Stimulated activated CD8-positive, alpha-beta memory T cell treated with anti-CD3 and anti-CD28 coated beads, Interleukin-4, amount 100 ng/mL, for 4 hours (primary cell): ENCODE results near the gene EIF3B.
"Not testable (repeated sequence)": the region's sequence is repeated elsewhere in the genome, so short reads cannot be mapped to it uniquely, and the experiment has no call there.

ENCODE experiments used
- DNase-seq, 2 donors: peaks; one replicate each; pipeline ENCODE4 v3.0.0-alpha.2; 2020; ENCODE audit warnings: low read depth in 2 of 2, low spot score in 1 of 2

The EIF3B gene

DNA sequence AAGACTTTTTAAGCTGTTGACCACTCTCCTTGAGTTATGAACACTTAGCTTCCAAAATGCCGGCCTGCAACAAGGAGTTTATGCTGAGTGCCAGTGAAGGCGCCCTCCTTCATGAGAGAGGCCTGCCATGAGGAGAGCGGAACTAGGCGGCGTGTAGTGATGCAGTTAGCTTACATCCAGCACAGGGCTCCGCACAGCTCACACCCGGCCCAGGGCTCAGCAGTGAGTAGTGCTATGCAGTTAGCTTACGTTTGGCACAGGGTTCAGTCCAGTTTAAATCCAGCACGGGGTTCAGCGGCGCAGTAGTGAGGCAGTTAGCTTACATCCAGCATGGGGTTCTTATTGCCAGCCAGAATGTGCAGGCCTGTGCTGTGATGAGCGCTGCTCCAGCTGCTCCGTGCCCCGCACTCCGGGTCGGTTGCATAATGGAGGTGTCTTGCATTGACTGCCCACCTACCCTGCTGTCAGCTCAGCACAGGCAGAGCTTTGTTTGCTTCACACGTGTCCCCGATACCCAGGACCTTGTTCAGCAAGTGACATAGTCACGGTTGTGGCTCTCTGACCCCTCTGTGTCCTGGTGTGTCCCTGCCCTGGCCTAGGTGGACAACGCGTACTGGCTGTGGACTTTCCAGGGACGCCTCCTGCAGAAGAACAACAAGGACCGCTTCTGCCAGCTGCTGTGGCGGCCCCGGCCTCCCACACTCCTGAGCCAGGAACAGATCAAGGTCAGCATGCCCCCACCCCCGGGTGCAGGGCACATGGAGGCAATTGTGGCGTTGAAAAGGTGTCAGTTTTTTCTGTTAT is 21.9 kb downstream of the EIF3B start:
- DNase-seq = no peak

DNA sequence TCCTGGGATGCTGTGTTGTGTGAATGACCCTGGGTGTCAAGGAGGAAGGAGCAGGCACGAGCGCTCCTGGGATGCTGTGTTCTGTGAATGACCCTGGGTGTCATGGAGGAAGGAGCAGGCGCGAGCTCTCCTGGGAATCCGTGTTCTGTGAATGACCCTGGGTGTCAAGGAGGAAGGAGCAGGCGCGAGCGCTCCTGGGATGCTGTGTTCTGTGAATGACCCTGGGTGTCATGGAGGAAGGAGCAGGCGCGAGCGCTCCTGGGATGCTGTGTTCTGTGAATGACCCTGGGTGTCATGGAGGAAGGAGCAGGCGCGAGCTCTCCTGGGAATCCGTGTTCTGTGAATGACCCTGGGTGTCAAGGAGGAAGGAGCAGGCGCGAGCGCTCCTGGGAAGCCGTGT is 22.9 kb downstream of the EIF3B start:
- DNase-seq = not testable (repeated sequence)

DNA sequence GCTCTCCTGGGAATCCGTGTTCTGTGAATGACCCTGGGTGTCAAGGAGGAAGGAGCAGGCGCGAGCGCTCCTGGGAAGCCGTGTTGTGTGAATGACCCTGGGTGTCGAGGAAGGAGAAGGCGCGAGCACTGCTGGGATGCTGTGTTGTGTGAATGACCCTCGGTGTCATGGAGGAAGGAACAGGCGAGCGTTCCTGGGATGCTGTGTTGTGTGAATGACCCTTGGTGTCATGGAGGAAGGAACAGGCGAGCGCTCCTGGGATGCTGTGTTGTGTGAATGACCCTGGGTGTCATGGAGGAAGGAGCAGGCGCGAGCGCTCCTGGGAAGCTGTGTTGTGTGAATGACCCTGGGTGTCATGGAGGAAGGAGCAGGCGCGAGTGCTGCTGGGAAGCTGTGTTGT is 23.5 kb downstream of the EIF3B start:
- DNase-seq = not testable (repeated sequence)

DNA sequence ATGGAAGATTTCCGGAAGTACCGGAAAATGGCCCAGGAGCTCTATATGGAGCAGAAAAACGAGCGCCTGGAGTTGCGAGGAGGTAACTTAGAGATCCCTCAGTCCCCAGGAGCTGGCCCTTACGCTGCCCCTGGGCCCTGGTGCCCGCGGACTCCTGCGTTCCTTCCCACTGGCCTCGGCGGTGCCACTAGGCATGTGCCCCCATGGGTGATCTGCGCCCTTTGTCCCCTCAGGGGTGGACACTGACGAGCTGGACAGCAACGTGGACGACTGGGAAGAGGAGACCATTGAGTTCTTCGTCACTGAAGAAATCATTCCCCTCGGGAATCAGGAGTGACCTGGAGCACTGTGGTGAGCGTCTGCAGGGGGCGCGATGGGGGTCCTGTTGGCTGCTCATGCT is 24.5 kb downstream of the EIF3B start:
- DNase-seq = no peak

DNA sequence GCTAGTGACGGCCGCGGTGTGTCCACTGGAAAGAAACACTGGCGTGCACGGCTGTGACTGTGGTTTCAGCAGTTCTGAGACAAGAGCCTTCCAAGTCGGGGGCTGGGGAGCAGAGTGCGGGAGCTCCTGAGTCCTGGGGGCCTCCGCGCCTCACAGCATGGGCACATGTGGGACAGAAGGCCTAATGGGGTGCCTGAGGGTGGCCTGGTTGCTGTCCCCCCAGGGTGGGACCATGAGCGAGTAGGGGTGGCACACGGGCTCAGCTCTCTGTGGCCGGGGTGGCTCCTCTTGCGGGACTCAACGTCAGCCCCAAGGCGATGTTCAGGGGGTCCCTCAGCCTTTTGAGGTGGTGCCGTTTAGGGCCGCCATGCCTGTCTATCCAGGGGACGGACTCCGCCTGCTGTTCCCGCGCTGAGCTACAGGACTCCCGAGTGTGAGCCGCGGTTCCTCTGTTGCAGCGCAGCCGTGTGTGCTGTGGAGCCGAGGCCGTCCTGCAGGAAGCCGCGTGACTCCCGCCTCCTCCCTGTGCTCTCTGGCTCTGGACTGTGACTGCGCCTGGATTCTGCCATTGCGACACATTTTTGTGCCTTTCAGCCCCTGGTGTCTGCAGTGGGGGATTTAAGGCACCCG is 25.3 kb downstream of the EIF3B start:
- DNase-seq = no peak

DNA sequence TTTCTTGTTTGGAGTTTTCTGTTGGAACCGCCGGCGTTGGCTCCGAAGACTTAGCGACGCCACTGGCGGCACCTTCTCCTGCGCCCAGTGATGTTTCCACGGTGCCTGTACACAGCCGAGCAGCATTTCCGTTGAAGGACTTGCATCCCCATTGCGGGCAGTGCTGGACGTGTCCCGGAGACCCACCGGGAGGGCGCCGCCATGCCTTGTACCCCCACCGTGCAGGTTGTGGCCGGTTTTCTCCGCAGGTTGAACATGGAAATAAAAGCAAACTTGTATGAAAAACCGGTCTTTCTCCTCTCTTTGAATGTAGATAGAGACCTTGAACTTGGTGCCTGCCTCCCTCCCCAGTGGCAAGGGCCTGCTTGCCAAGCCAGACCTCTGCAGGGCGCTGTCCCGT is 25.8 kb downstream of the EIF3B start:
- no peak for DNase-seq

DNA sequence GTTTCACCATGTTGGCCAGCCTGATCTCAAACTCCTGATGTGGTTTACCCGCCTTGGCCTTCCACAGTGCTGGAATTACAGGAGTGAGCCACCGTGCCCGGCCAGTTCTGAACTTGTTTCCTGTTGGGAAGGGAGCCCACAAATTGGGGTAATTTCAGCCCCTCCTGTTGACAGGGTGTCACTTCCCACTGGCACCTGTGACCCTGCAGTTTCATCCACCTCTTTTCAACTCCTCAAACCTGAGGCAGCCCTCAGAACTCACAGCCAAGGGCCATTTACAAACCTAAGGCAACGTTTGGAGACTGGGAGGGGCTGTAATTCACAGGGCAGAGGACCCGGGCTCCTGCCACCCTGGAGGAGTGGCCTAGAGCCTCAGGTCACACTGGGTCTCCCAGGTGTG is 26.6 kb downstream of the EIF3B start:
- no peak for DNase-seq

DNA sequence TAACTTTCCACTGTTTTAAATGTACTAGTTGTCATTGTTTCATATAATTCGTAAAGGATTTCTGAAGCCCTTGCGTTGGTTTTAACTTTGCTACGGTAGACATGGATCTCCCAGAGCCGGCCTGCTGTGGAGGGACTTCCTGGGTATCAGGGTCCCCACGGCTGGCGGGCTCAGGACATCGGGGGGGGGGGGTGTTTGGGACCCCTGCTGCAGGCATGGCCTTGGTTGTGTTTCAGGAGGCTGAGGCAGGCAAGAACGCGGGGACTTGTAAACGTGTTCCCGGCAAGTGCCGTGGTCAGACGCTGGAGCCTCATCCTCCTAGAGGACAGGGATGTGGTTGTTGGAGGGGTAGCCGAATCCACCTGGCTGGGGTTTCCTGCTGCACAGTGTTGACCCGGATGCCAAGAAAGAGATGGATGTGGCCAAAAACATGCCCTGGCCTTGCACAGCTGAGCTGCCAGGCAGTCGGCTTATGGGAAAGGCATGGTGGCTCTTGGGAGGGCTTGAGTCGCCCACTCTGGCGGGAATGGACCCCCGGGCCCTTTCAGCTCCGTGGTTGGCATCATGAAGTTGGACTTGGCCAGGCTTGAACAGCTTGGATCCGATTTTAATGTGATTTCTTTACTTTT is 27.4 kb downstream of the EIF3B start:
- DNase-seq = no peak

DNA sequence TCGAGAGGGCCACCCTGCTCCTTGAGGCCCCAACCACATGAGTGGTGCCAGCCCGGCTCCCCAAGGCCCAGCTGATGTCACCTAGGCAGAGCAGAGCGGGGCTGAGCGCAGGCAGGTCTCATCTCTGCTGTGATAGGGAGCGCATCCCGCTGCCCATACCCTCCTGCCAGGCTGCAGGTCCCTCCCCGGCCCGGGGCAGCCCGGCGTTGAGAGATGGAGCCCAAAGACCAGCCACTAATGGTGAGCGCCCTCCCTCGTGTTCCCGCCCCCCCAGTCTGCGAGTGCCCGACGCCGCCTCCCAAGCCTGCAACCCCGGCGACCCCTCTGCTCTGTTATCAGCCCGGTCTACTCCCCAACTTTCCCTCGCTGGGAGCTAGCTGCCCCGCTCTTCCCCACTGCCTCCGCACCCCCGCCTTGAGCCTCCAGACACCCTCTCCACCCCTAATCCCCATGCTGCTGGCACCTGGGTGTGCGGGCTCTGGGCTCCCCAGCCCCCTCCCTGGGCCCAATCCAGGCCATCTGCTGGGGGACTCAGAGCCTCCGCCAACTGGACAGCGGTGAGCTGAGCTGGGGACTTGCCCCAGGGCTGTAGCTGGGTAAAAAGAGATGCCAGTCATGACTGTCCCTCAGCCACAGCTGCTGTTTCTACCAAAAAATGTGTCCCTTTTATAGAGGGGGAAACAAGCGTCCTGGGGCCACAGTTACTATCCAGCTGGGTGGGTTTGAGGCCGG is 29.1 kb downstream of the EIF3B start:
- DNase-seq = no peak

DNA sequence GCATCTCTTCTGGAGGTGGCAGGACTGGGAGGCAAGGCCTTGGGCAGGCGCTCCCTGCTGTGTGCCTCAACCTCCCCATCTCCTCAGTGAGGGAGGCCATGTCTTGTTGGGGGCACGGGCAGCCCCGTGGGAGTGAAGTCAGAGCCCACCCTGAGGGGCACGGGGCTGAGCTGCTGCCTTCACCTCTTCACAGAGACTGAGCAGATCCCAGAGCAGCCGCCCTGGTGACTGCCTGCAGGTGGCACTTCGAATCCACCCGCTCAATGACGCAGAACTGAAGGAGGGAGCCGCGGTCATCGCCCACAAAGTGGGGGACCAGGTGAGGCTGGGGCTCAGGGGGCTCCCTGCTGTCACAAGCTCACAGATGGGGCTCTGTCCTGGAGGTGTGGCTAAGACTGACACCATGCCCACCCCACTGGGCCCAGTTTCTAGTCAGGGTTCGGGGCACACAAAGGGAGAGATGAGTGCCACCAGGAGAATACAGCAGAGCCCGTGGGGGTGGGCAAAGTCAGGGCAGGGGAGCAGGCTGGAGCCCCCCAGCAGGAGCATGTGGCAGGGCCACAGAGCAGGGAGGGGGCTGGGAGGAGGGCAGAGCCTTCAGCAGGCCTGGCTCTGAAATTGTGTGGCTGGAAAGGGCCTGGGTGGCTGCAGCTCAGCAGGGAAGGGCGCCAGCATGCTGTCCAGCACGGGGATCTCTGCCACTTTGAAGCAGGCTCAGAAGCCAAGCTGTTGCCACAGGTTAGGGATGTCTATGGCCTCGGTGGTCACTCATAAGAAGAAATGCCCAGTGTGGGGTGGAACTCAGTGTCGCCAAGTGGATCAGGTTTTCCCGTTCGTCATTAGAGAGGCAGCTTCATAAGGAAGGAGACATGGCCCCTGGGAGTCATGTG is 30.0 kb downstream of the EIF3B start:
- DNase-seq = no peak

DNA sequence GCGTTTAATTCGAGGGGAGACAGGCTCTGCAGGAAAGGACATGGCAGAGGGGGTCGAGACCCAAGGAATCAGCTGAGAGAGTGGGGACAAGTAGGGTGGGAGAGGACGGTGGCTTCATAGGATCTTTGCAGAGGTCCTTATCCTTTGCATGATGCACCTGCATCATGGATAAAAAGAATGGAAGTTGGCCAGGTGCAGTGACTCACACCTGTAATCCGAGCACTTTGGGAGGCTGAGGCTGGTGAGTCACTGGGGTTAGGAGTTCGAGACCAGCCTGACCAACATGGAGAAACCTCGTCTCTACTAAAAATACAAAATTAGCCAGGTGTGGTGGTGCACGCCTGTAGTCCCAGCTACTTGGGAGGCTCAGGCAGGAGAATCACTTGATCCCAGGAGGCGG is 31.5 kb downstream of the EIF3B start:
- not testable (repeated sequence) for DNase-seq

DNA sequence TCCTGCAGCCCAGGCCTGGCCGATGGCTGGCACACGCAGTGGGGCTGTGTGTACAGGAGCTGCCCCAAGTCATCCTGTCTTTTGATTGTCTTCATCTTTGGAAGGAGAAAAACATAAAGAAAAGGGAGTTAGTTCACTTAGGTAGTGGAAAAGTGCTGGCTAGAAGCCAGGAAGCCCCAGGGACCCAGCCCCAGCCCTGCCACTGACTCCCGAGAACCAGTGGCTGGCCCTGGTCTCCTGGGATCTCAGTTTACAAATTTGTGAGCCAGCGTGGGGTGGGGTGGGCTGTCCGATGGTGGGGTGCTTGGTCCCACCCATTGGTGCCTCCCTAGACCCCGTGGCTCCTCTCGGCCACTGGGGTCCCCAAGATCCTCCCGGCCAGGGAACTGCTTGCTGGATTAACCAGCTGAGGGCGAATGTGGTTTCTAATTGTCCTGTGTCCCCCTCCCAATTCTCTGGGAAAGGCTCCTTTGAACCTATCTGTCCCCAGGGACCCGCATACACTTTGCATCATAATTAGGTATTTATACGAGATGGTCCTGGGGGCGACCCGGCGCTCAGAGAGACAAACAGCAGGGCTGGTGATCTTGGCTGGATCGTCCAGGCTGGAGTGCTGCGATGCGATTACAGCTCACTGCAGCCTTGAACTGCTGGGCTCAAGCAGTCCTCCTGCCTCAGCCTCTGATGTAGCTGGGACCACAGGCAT is 32.5 kb downstream of the EIF3B start:
- DNase-seq = no peak

DNA sequence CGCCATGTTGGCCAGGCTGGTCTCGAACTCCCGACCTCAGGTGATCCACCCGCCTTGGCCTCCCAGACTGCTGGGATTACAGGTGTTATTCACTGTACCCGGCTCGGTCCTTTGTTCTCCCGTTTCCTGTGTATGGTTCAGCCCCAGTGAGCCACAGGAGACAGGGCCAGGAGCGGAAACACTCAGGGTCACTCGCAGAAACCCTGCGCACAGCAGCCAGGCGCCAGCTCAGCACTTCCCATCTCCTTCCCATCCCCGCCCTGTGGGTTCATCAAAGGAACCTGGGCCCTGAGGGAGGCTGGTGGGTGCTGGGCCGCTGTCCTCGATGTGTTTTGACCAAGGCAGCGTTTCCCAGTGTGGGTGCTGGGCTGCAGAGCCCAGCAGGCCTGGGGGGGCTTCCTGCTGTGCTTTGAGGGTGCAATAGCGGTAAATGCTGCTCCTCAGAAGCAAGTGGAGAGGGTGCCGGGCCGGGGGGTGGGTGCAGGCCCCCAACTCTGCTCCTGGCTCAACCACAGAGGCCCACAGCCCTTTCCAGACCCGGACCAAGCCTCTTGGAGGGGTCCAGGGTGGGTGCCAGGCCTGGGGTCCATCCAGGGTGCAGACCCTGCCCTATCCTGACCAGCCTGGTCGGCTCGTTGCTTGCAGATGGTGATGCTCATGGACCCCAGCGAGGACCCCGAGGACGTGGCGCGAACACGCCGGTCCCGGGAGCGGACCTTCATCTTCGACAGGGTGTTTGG is 33.4 kb downstream of the EIF3B start:
- no peak for DNase-seq

DNA sequence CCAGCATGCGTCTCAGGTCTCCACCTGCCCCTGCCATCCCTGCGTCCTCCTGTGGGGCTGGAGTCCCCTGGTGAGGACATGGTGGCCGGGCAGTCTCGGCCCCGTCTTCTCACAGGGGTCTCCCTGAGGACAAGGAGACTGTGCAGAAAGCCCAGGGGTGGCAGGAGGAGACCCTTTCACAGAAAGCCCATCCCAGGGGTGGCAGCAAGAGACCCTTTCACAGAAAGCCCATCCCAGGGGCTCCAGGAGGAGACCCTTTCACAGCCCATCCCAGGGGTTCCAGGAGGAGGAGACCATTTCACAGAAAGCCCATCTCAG is 34.0 kb downstream of the EIF3B start:
- DNase-seq = no peak

DNA sequence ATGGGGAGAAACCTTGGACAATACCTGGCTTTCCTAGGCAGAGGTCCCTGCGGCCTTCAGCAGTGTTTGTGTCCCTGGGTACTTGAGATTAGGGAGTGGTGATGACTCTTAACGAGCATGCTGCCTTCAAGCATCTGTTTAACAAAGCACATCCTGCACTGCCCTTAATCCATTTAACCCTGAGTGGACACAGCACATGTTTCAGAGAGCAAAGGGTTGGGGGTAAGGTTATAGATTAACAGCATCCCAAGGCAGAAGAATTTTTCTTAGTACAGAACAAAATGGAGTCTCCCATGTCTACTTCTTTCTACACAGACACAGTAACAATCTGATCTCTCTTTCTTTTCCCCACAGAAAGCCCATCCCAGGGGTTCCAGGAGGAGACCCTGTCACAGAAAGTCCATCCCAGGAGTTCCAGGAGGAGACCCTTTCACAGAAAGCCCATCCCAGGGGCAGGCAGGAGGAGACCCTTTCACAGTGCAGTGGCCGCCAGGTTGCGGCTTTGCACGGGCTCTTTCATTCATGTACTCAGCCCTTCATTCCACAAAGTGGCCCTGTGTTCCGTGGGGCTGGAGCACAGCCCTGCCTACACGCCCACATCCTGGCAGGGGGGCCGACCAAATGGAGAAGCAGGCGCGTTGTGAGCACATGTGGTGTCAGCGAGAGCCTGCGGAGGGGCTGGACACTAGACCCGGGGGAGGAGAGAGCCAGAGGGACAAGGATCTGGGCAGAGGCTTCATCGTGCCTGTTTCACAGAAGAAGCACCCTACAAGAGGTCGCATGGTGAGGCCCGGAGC is 35.6 kb downstream of the EIF3B start:
- DNase-seq = not testable (repeated sequence)

DNA sequence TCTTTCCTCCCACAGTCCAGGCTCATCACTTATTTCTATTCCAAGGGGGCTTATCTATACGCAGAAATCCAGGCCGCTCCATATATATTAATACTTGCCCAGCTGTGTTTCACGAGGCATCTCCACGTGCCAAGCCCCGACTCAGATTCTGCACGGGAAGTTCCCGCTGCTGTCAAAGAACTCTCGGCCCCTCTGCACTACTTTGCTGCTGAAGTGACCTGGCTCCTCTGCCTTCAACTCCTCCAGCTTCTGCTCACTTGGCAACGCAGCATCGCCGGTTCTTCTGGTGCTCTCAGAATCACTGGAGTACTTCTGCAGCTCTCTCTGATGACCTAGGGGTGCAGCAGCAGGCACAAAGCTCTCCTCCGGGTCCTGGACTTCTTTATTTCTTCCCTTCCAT is 39.1 kb downstream of the EIF3B start:
- no peak for DNase-seq

DNA sequence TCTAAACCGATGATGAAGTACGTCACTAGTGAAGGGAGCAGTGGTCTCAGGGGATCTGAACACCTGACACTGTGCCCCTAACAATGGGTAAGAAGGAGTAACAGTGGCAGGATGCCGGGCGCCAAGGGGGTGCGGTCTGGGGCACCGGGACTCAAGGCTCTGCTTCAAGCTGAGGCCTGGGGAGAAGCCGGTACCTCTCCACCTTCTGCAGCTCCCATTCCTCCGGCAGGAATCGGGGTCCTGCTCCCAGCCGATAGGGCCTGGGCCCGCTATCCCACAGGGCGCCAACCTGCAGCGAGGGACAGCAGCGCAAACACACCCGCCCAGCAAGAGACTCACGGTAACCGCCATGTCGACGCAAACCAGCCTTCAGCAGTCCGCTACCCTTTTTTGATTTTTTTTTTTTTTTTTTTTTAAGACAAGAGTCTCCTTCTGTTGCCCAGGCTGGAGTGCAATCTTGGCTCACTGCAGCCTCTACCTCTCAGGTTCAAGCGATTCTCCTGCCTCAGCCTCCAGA is 40.0 kb downstream of the EIF3B start:
- DNase-seq = no peak

DNA sequence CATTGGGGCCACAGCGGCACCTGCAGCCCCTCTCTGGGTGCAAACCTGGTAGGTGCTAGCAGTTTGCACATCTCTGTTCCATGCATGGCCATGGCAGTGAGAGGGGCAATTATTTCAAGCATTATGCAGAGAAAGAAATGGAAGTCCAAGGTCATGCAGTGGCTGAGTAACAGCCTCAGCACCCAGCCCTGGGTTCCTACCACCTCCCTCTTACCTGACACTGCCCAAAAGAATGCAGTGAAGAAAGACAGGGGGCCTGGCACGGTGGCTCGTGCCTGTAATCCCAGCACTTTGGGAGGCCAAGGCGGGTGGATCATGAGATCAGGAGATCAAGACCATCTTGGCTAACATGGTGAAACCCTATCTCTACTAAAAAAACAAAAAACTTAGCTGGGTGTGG is 43.9 kb downstream of the EIF3B start:
- no peak for DNase-seq
